ENCODE data around the gene NUMB.

The NUMB gene

GRCh38 chr14:73237786-73238423 lies 220.4 kb downstream of the NUMB start:
- no peaks in the 10 kb centered on the region for H3K9me3 Mint-ChIP-seq
- ATAC-seq (replicated peaks; ENCODE audit: extremely low read depth, poor library complexity, severe bottlenecking) (no peak), DNase-seq (ENCODE audit: low spot score in 2 of 2) (no peak)
- peaks cover 90% of the 10 kb centered on the region for H3K27me3 Mint-ChIP-seq
- peaks cover 12% of the 10 kb centered on the region for H3K4me1 Mint-ChIP-seq
- H3K36me3 Mint-ChIP-seq (ENCODE audit: insufficient read depth) = no peaks in the 10 kb centered on the region
- H3K4me3 Mint-ChIP-seq = peak overlapping the region; percentile 61
- no peak overlapping the region for H3K27ac Mint-ChIP-seq (ENCODE audit: low read depth)

- H3K36me3 Mint-ChIP-seq (ENCODE audit: insufficient read depth) = no peaks in the 10 kb centered on the region
- peaks cover 12% of the 10 kb centered on the region for H3K4me1 Mint-ChIP-seq
- H3K4me3 Mint-ChIP-seq = peak within 1 kb of the TSS; percentile 61
- H3K9me3 Mint-ChIP-seq = no peaks in the 10 kb centered on the region
- H3K27me3 Mint-ChIP-seq = peaks cover 84% of the 10 kb centered on the region
- ATAC-seq (replicated peaks; ENCODE audit: extremely low read depth, poor library complexity, severe bottlenecking) (peak; percentile 28), DNase-seq (ENCODE audit: low spot score in 2 of 2) (no peak)
- no peak within 1 kb of the TSS for H3K27ac Mint-ChIP-seq (ENCODE audit: low read depth)
These were observed 221.0 kb downstream of the NUMB start, which contains the start of gene PAPLN for GRCh38 chr14:73237219-73237785. Gene PAPLN (plus strand): TSS chr14:73237506. CDS start chr14:73239779, 2,273 bp downstream.

- DNase-seq (ENCODE audit: low spot score in 2 of 2) (no peak), ATAC-seq (replicated peaks; ENCODE audit: extremely low read depth, poor library complexity, severe bottlenecking) (no peak)
- no peak overlapping the region for H3K27ac Mint-ChIP-seq (ENCODE audit: low read depth)
- H3K36me3 Mint-ChIP-seq (ENCODE audit: insufficient read depth) = no peaks in the 10 kb centered on the region
- H3K4me1 Mint-ChIP-seq = peaks cover 10% of the 10 kb centered on the region
- peak overlapping the region; percentile 61 for H3K4me3 Mint-ChIP-seq
- H3K27me3 Mint-ChIP-seq = peaks cover 79% of the 10 kb centered on the region
- H3K9me3 Mint-ChIP-seq = no peaks in the 10 kb centered on the region
These were observed 221.6 kb downstream of the NUMB start for GRCh38 chr14:73236752-73237218.

GRCh38 chr14:73236157-73236556 lies 222.2 kb downstream of the NUMB start:
- H3K9me3 Mint-ChIP-seq = no peaks in the 10 kb centered on the region
- DNase-seq (ENCODE audit: low spot score in 2 of 2) (no peak), ATAC-seq (replicated peaks; ENCODE audit: extremely low read depth, poor library complexity, severe bottlenecking) (no peak)
- H3K4me3 Mint-ChIP-seq = peak overlapping the region; percentile 33
- peaks cover under 1% of the 10 kb centered on the region for H3K36me3 Mint-ChIP-seq (ENCODE audit: insufficient read depth)
- H3K27ac Mint-ChIP-seq (ENCODE audit: low read depth) = no peak overlapping the region
- peaks cover 7% of the 10 kb centered on the region for H3K4me1 Mint-ChIP-seq
- H3K27me3 Mint-ChIP-seq = peaks cover 79% of the 10 kb centered on the region

GRCh38 chr14:73235531-73236155 lies 222.7 kb downstream of the NUMB start:
- Mint-ChIP-seq H3K9me3 (no peaks in the 10 kb centered on the region), H3K27ac (ENCODE audit: low read depth) (no peak overlapping the region), H3K27me3 (peaks cover 76% of the 10 kb centered on the region), H3K36me3 (ENCODE audit: insufficient read depth) (peaks cover 1% of the 10 kb centered on the region), H3K4me1 (peaks cover 7% of the 10 kb centered on the region), H3K4me3 (peak overlapping the region; percentile 33)
- DNase-seq (ENCODE audit: low spot score in 2 of 2) (no peak), ATAC-seq (replicated peaks; ENCODE audit: extremely low read depth, poor library complexity, severe bottlenecking) (no peak)

GRCh38 chr14:73234586-73235394 lies 223.6 kb downstream of the NUMB start:
- ATAC-seq (replicated peaks; ENCODE audit: extremely low read depth, poor library complexity, severe bottlenecking) = no peak
- Mint-ChIP-seq H3K4me1 (peaks cover 7% of the 10 kb centered on the region), H3K27ac (ENCODE audit: low read depth) (no peak overlapping the region), H3K36me3 (ENCODE audit: insufficient read depth) (peaks cover 5% of the 10 kb centered on the region), H3K27me3 (peaks cover 68% of the 10 kb centered on the region), H3K4me3 (no peak overlapping the region), H3K9me3 (no peaks in the 10 kb centered on the region)
- no peak for DNase-seq (ENCODE audit: low spot score in 2 of 2)

- H3K4me1 Mint-ChIP-seq = peaks cover 7% of the 10 kb centered on the region
- H3K9me3 Mint-ChIP-seq = no peaks in the 10 kb centered on the region
- no peak for ATAC-seq (replicated peaks; ENCODE audit: extremely low read depth, poor library complexity, severe bottlenecking)
- peaks cover 5% of the 10 kb centered on the region for H3K36me3 Mint-ChIP-seq (ENCODE audit: insufficient read depth)
- peaks cover 60% of the 10 kb centered on the region for H3K27me3 Mint-ChIP-seq
- H3K27ac Mint-ChIP-seq (ENCODE audit: low read depth) = no peak overlapping the region
- DNase-seq (ENCODE audit: low spot score in 2 of 2) = no peak
- H3K4me3 Mint-ChIP-seq = no peak overlapping the region
These were observed 224.3 kb downstream of the NUMB start for GRCh38 chr14:73234029-73234428.

- Mint-ChIP-seq H3K27ac (ENCODE audit: low read depth) (no peak overlapping the region), H3K4me3 (no peak overlapping the region), H3K4me1 (peaks cover 7% of the 10 kb centered on the region), H3K36me3 (ENCODE audit: insufficient read depth) (peaks cover 5% of the 10 kb centered on the region), H3K9me3 (no peaks in the 10 kb centered on the region), H3K27me3 (peaks cover 56% of the 10 kb centered on the region)
- DNase-seq (ENCODE audit: low spot score in 2 of 2) (no peak), ATAC-seq (replicated peaks; ENCODE audit: extremely low read depth, poor library complexity, severe bottlenecking) (no peak)
These were observed 224.8 kb downstream of the NUMB start for GRCh38 chr14:73233564-73233963.

- Mint-ChIP-seq H3K9me3 (no peaks in the 10 kb centered on the region), H3K36me3 (ENCODE audit: insufficient read depth) (peaks cover 8% of the 10 kb centered on the region), H3K27me3 (peaks cover 54% of the 10 kb centered on the region), H3K4me3 (no peak overlapping the region), H3K27ac (ENCODE audit: low read depth) (no peak overlapping the region), H3K4me1 (peaks cover 7% of the 10 kb centered on the region)
- no peak for ATAC-seq (replicated peaks; ENCODE audit: extremely low read depth, poor library complexity, severe bottlenecking)
- DNase-seq (ENCODE audit: low spot score in 2 of 2) = no peak
These were observed 225.4 kb downstream of the NUMB start for GRCh38 chr14:73232984-73233383.

GRCh38 chr14:73231981-73232851 lies 226.1 kb downstream of the NUMB start:
- no peak for DNase-seq (ENCODE audit: low spot score in 2 of 2)
- Mint-ChIP-seq H3K27ac (ENCODE audit: low read depth) (no peak overlapping the region), H3K36me3 (ENCODE audit: insufficient read depth) (peaks cover 8% of the 10 kb centered on the region), H3K4me3 (no peak overlapping the region), H3K4me1 (peaks cover 7% of the 10 kb centered on the region), H3K9me3 (no peaks in the 10 kb centered on the region), H3K27me3 (peaks cover 50% of the 10 kb centered on the region)
- no peak for ATAC-seq (replicated peaks; ENCODE audit: extremely low read depth, poor library complexity, severe bottlenecking)

GRCh38 chr14:73230051-73230450 lies 228.3 kb downstream of the NUMB start:
- DNase-seq (ENCODE audit: low spot score in 2 of 2) (no peak), ATAC-seq (replicated peaks; ENCODE audit: extremely low read depth, poor library complexity, severe bottlenecking) (no peak)
- Mint-ChIP-seq H3K36me3 (ENCODE audit: insufficient read depth) (peaks cover 14% of the 10 kb centered on the region), H3K27ac (ENCODE audit: low read depth) (no peak overlapping the region), H3K4me3 (no peak overlapping the region), H3K4me1 (no peaks in the 10 kb centered on the region), H3K9me3 (no peaks in the 10 kb centered on the region), H3K27me3 (peaks cover 28% of the 10 kb centered on the region)

All from central memory CD8-positive, alpha-beta T cell (primary cell).